Right atrium auricular region (tissue), 2 donors: ENCODE measurements around the gene ACSS2. TPM values are rescaled to one million over a fixed set of nuclear protein-coding genes. Genes with fewer than 3 reads are reported as not detected.
A peak's percentile ranks its signal among the peaks of the same experiment; 100 is the strongest.

Experiments used
- DNase-seq: peaks from one replicate; pipeline ENCODE4 v3.0.0-alpha.2; 2019; ENCODE audit warnings: low spot score
- H3K27ac ChIP-seq, 2 donors: fragments of 200-600 bp; sonication (generic); 1 replicate in 1 of 2; 2 replicates in 1 of 2; pipeline ENCODE4 v1.5.1; 2016 to 2019
- H3K27me3 ChIP-seq, 2 donors: fragments of 200-600 bp; sonication (generic); one replicate each; pipeline versions ENCODE4 v1.5.1 to v1.6.0; 2017 to 2019
- H3K36me3 ChIP-seq: fragments of 200-600 bp; sonication (generic); one replicate; pipeline ENCODE4 v1.5.1; 2016
- H3K4me1 ChIP-seq, 2 donors: fragments of 200-600 bp; sonication (generic); one replicate each; pipeline versions ENCODE4 v1.5.1 to v1.6.0; 2017 to 2019
- H3K4me3 ChIP-seq, 2 donors: fragments of 200-600 bp; sonication (generic); 1 replicate in 1 of 2; 2 replicates in 1 of 2; pipeline ENCODE4 v1.5.1; 2017 to 2019; ENCODE audit warnings: mild to moderate bottlenecking in 1 of 2, moderate library complexity in 1 of 2
- H3K9me3 ChIP-seq, 2 donors: fragments of 200-600 bp; sonication (generic); one replicate each; pipeline ENCODE4 v1.5.1; 2019
- total RNA-seq, 2 donors: library from RNA; depleted of rRNA; stranded (reverse); fragments of >200 nt; gene quantifications; one replicate each; pipeline ENCODE4 v1.1.0, GENCODE V29; 2016
- TF ChIP-seq, protein P1 (sequence below), 2 donors: fragments of 200-600 bp; sonication (generic); IDR thresholded peaks; one replicate each; pipeline ENCODE4 v1.5.1; 2019; ENCODE audit warnings: antibody characterized with exemption in 2 of 2

The ACSS2 gene
- total RNA-seq, 2 donors from 2014 or later = 64.6 to 89.4 TPM

DNA sequence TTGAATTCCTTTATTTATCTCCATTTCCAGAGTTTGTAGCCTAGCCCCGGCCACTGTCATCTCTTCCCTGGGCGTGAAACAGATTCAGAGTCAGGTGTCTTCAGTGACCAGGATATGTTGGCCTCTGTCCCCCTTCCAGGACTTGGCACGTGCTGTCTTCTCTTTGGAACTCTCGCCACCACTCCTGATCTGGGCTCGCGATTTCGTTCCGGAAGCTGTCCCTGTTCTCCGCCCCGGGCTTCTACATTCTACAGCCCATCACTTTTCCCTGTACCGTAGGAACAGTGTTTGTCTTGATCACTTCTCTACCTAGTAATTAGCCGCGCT is 78.5 kb downstream of the ACSS2 start:
- DNase-seq = peak; percentile 66
- Histone ChIP-seq H3K27me3 (no peaks in the 10 kb centered on the region), H3K9me3 (no peaks in the 10 kb centered on the region), H3K36me3 (no peaks in the 10 kb centered on the region), H3K27ac (peak overlapping the region; percentile 94 to 95), H3K4me3 (peak overlapping the region; percentile 67 to 70), H3K4me1 (peaks cover 0 to 13% of the 10 kb centered on the region in 2 donors)
- TF ChIP-seq, protein P1, sequence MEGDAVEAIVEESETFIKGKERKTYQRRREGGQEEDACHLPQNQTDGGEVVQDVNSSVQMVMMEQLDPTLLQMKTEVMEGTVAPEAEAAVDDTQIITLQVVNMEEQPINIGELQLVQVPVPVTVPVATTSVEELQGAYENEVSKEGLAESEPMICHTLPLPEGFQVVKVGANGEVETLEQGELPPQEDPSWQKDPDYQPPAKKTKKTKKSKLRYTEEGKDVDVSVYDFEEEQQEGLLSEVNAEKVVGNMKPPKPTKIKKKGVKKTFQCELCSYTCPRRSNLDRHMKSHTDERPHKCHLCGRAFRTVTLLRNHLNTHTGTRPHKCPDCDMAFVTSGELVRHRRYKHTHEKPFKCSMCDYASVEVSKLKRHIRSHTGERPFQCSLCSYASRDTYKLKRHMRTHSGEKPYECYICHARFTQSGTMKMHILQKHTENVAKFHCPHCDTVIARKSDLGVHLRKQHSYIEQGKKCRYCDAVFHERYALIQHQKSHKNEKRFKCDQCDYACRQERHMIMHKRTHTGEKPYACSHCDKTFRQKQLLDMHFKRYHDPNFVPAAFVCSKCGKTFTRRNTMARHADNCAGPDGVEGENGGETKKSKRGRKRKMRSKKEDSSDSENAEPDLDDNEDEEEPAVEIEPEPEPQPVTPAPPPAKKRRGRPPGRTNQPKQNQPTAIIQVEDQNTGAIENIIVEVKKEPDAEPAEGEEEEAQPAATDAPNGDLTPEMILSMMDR (IDR thresholded peaks at IDR 0.05) = no peak

DNA sequence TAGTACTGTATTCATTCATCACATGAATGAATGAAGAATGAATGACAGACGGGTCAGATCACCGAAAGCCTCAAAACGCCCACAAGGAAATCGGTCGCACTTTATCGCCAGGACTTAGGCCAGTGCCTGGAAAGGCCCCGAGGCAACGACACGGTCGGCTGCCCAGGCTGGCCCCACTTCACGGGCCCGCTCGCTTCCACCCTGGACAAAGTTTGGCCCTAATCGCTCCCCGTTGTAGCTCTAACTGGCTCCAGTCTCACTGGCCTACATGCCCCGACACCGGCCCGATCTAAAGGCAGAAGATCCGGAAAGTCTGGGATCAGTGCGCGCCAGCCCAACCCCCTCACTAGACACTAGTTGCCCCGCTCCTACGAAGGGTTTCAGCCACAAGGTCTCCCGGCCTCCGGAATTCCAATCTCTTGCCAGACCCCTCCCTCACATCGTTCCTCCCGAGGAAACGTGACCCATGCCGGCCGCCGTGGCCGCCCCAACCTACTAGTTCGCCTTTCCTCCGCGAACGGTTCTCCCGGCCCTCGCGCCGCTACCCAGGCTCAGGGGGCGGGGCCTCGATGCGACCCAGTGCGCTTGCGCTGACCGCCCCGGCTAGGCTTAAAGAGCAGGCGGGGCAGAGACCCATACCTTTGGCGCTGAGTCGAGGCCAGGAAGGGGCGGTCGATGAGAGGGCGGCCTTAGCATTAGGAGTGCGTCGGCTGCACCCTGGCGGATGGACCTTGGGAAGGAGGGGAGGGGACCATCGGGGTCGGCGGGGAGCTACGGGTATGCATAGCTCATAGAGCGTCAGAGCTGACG is 79.0 kb downstream of the ACSS2 start, which contains the start of the genes GSS and MYH7B:
GSS (minus strand) TSS at position 576 of the 810 bp plus-strand sequence. CDS start 3,954 bp downstream, outside the sequence.
MYH7B (plus strand) TSS at position 638 of the 810 bp plus-strand sequence. CDS start 22,138 bp downstream, outside the sequence.
- no peaks in the 10 kb centered on the region for H3K36me3 ChIP-seq
- TF ChIP-seq, protein P1 (IDR thresholded peaks at IDR 0.05) = peak; percentile 26 to 76
- peak within 1 kb of the TSS; percentile 67 to 70 for H3K4me3 ChIP-seq
- H3K27me3 ChIP-seq = no peaks in the 10 kb centered on the region
- DNase-seq = peak; percentile 98
- no peaks in the 10 kb centered on the region for H3K9me3 ChIP-seq
- peaks cover 0 to 13% of the 10 kb centered on the region in 2 donors for H3K4me1 ChIP-seq
- H3K27ac ChIP-seq = peak within 1 kb of the TSS; percentile 94 to 95

DNA sequence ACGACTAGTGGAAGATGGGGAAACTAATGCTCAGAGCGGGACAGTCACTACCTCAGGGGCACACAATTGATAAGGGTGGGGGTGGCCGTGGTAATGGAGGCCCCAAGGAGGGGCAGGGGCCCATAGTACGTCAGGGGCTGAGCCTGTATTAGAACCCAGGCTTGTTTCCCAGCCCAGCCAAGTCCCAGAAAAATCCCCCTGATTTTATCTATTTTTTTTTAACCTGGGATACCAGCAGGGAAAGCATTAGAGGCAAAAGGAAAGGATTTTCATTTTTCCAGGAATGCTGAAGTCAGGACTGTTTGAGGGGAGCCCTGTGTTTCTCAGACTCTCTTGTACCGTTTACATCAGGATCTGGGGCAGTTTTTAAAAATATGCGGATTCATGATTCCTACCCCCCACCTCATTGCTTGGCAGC is 79.6 kb downstream of the ACSS2 start:
- Histone ChIP-seq H3K36me3 (no peaks in the 10 kb centered on the region), H3K4me3 (peak overlapping the region; percentile 67 to 70), H3K9me3 (no peaks in the 10 kb centered on the region), H3K27ac (peak overlapping the region; percentile 94 to 95), H3K27me3 (no peaks in the 10 kb centered on the region), H3K4me1 (peaks cover 0 to 13% of the 10 kb centered on the region in 2 donors)
- TF ChIP-seq, protein P1 (IDR thresholded peaks at IDR 0.05) = peak; percentile 9 to 16
- DNase-seq = no peak

DNA sequence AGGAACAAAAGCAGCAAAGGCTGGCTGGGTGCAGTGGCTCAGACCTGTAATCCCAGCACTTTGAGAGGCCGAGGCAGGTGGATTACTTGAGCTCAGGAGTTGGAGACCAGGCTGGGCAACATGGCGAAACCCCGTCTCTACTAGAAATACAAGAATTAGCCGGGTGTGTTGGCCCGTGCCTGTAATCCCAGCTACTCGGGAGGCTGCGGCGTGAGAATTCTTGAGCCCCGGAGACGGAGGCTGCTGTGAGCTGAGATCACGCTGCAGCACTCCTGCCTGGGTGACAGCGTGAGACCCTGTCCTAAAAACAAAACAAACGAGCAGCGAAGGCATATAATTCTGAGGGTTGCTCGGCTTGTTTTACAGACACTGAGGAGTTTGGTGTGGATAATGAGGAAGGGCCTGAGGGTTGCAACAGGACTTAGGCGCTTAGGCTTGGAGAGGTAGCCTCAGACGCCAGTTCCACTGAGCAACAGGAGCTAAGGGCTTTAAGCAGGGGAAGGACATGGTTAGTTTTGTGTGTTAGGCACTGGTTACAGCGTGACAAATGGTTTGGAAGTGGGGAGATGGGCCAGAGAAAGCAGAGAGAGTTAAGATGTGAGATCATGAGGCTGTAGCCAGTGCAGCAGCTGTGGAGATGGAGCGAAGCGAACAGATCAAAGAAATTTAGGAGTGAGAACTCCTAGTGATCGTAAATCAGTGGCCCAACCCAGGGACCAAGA is 80.5 kb downstream of the ACSS2 start:
- TF ChIP-seq, protein P1 (IDR thresholded peaks at IDR 0.05) = no peak
- Histone ChIP-seq H3K9me3 (no peaks in the 10 kb centered on the region), H3K4me3 (no peak overlapping the region), H3K27me3 (no peaks in the 10 kb centered on the region), H3K27ac (no peak overlapping the region), H3K4me1 (peaks cover 0 to 13% of the 10 kb centered on the region in 2 donors), H3K36me3 (no peaks in the 10 kb centered on the region)
- DNase-seq = no peak

DNA sequence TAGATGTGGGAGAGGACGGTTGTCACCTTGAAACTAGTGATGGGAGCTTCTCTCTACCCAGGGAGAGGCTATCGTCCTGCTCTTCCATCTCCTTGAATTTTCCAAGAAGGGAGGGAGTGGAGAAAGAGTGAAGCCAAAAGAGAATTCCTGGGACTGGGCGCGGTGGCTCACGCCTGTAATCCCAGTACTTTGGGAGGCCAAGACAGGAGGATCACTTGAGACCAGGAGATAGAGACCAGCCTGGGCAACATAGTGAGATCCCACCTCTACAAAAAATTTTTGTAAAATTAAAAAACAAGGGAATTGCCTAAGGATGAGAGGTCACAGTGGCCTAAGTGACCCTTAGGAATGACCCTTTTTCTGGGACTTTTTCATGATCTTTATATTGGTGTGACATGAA is 88.1 kb downstream of the ACSS2 start:
- Histone ChIP-seq H3K4me1 (peaks cover 0 to 12% of the 10 kb centered on the region in 2 donors), H3K9me3 (no peaks in the 10 kb centered on the region), H3K4me3 (no peak overlapping the region), H3K36me3 (no peaks in the 10 kb centered on the region), H3K27me3 (no peaks in the 10 kb centered on the region), H3K27ac (no peak overlapping the region)
- no peak for DNase-seq
- TF ChIP-seq, protein P1 (IDR thresholded peaks at IDR 0.05) = no peak
